NT2/D1 (cell line): Measurements from ENCODE around the gene PRC1.

Experiments used
- SUZ12 ChIP-seq: IDR thresholded peaks from 2 replicates; pipeline ENCODE4 v1.6.1; 2011; ENCODE audit not compliant: insufficient read length, insufficient read depth; ENCODE audit errors: extremely low read depth
- ZNF274 ChIP-seq: IDR thresholded peaks from 2 replicates; pipeline ENCODE4 v1.6.1; 2011; ENCODE audit warnings: mild to moderate bottlenecking, low read depth, low read length

GRCh38 chr15:91039996-91040395 lies 45.7 kb upstream of the PRC1 start:
- TF ChIP-seq SUZ12, result no peak
- no peak for TF ChIP-seq ZNF274
